IPS-20b (cell line): ENCODE results near the gene MAP1S.

Experiments used
- H3K27ac ChIP-seq: one replicate; pipeline ENCODE4 v1.5.1; 2013; ENCODE audit warnings: low read length
- H3K27me3 ChIP-seq: 2 replicates; pipeline ENCODE4 v1.6.1; 2013; ENCODE audit warnings: mild to moderate bottlenecking, low read length, inconsistent platforms; ENCODE audit not compliant: insufficient read depth
- H3K36me3 ChIP-seq: 2 replicates; pipeline ENCODE4 v1.6.1; 2013; ENCODE audit warnings: low read depth, mild to moderate bottlenecking, inconsistent platforms, low read length, moderate library complexity; ENCODE audit not compliant: insufficient read depth
- H3K4me1 ChIP-seq: 2 replicates; pipeline ENCODE4 v1.6.1; 2013; ENCODE audit warnings: mild to moderate bottlenecking, control low read depth, inconsistent platforms, low read length, moderate library complexity; ENCODE audit not compliant: insufficient read depth
- H3K4me3 ChIP-seq: 2 replicates; pipeline ENCODE4 v1.5.1; 2013; ENCODE audit warnings: mild to moderate bottlenecking, low read length, inconsistent platforms
- H3K9ac ChIP-seq: 2 replicates; pipeline ENCODE4 v1.6.1; 2013; ENCODE audit warnings: low read depth, mild to moderate bottlenecking, inconsistent platforms, low read length, moderate library complexity
- H3K9me3 ChIP-seq: 2 replicates; pipeline ENCODE4 v1.6.1; 2013; ENCODE audit warnings: mild to moderate bottlenecking, low read depth, low read length, inconsistent platforms; ENCODE audit not compliant: insufficient read depth

The MAP1S gene

DNA sequence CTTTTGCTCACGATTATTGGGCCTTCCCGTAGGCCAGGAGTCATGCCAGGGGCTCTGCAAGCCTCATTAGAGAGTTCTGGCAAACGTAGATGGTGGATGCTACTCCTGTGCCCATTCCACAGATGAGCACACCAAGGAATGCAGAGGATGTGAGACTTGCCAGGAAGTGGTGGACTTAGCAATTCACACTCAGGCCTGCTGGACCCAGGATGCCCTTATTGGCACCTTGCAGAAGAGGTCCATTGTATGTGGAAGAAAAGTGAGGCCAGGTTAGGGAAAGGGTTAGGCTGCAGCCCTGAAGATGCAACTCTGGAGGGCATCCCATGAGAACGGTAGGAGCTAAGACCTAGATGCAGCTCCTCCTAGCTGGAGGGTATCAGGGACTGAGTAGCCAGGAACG lies 37.0 kb upstream of the MAP1S start:
- Histone ChIP-seq H3K27ac (no peak overlapping the region), H3K4me1 (peaks cover 11% of the 10 kb centered on the region; the same call in 1 of the 2 replicates), H3K4me3 (no peak overlapping the region), H3K27me3 (peaks cover 14% of the 10 kb centered on the region), H3K36me3 (no peaks in the 10 kb centered on the region), H3K9me3 (no peaks in the 10 kb centered on the region), H3K9ac (no peak overlapping the region)

GRCh38 chr19:17683078-17683477 lies 36.2 kb upstream of the MAP1S start:
- no peak overlapping the region for H3K4me3 ChIP-seq
- no peak overlapping the region for H3K9ac ChIP-seq
- H3K27me3 ChIP-seq: peaks cover 21% of the 10 kb centered on the region
- no peak overlapping the region for H3K27ac ChIP-seq
- H3K4me1 ChIP-seq: peaks cover 11% of the 10 kb centered on the region; the same call in 1 of the 2 replicates
- no peaks in the 10 kb centered on the region for H3K36me3 ChIP-seq
- no peaks in the 10 kb centered on the region for H3K9me3 ChIP-seq

DNA sequence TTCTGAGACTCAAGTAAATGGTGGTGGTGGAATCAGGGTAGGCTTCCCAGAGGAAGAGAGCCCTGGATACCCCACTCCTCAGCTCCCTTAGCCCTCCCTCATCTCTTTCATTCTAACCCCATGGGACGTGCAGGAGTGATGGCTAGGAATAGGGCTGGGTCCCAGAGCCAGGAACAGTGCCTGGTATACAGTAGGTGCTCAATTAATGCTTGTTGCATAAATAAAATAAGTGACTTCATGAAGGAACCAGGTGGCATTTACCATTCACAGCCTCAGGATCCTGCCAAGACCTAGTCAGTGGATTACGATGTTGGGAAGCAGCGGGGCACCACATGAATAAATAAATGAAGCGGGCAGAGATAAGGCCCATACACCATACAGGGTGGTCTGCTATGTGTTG lies 35.0 kb upstream of the MAP1S start:
- no peak overlapping the region for H3K27ac ChIP-seq
- no peak overlapping the region for H3K4me3 ChIP-seq
- no peaks in the 10 kb centered on the region for H3K36me3 ChIP-seq
- no peaks in the 10 kb centered on the region for H3K9me3 ChIP-seq
- H3K4me1 ChIP-seq: peaks cover 15% of the 10 kb centered on the region; the same call in 1 of the 2 replicates
- H3K27me3 ChIP-seq: peaks cover 21% of the 10 kb centered on the region
- H3K9ac ChIP-seq: no peak overlapping the region

GRCh38 chr19:17685451-17686022 lies 33.7 kb upstream of the MAP1S start:
- Histone ChIP-seq H3K27me3 (peaks cover 17% of the 10 kb centered on the region), H3K4me1 (peaks cover 9% of the 10 kb centered on the region; the same call in 1 of the 2 replicates), H3K4me3 (peak overlapping the region; percentile 86; the same call in 1 of the 2 replicates), H3K9me3 (no peaks in the 10 kb centered on the region), H3K9ac (0 out of 2 replicates have a peak overlapping the region, but pooled peaks have one; percentile 16), H3K36me3 (no peaks in the 10 kb centered on the region), H3K27ac (no peak overlapping the region)

DNA sequence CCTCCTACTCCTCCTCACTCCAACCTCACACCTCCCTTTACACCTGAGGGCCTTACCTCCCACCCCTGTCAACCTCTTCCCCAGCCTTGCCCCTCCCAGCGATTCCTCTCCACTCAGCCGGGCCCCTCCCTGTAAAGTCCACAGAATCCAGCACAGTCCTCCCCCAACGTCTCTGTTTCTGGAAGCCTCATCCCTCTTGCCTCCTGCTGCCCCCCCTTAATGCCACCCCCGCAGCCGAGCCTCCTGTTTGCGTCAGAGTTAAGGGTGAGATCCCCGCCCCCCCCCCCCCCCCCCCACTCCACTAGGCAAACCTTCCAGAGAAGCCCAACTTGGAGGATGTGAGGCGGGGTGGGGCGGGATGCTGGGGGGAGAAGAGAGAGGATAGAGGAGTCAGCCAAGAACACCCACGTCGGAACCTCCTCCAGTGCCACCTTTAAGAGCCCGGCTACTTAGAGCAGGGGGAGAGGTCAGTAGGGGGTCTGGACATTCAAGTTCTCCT lies 33.2 kb upstream of the MAP1S start:
- H3K9me3 ChIP-seq: no peaks in the 10 kb centered on the region
- H3K36me3 ChIP-seq: no peaks in the 10 kb centered on the region
- peaks cover 12% of the 10 kb centered on the region for H3K27me3 ChIP-seq
- peak overlapping the region; percentile 61; the same call in 1 of the 2 replicates for H3K9ac ChIP-seq
- peaks cover 9% of the 10 kb centered on the region; the same call in 1 of the 2 replicates for H3K4me1 ChIP-seq
- peak overlapping the region; percentile 86 for H3K4me3 ChIP-seq
- H3K27ac ChIP-seq: peak overlapping the region; percentile 91

- Histone ChIP-seq H3K27me3 (peaks cover 8% of the 10 kb centered on the region), H3K9ac (peak overlapping the region; percentile 89; the same call in 1 of the 2 replicates), H3K36me3 (no peaks in the 10 kb centered on the region), H3K9me3 (no peaks in the 10 kb centered on the region), H3K4me1 (peaks cover 9% of the 10 kb centered on the region; the same call in 1 of the 2 replicates), H3K4me3 (peak overlapping the region; percentile 86), H3K27ac (peak overlapping the region; percentile 91)
These were observed 32.7 kb upstream of the MAP1S start for GRCh38 chr19:17686592-17687024.

DNA sequence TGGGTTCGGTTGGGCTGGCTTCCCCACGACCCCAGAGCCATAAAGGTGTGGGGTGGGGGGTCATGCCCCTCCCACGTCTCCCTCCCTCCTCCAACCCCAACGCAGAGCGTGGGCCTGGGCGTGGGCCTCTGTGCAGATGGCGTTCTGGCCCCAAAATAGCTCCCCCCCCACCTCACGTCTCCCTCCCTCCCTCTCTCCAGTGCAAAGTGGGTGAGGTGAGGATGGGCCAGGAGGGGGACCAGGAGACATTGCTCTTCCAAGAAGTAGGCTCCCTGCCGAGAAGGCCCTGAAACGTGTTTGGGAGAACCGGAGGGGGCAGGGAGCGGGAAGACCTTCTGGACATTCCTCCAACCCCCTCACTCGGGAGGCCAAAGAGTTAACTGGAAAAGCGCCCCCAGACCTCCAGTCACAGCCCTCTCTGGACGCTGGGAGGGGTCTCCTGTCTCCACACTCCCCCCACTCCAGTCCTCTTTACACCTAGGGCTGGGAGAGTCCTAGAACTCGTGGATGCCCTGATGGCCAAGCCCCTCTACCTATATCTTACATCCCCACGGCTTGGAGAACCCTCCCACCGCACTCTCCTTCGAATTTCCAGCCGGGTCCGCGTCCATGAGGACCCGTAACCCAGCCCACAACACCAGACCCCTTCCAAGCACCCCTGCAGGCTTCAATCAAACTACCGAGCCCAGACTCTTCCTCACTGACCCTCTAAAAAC lies 32.0 kb upstream of the MAP1S start:
- peaks cover 9% of the 10 kb centered on the region; the same call in 1 of the 2 replicates for H3K4me1 ChIP-seq
- peak overlapping the region; percentile 86 for H3K4me3 ChIP-seq
- no peaks in the 10 kb centered on the region for H3K36me3 ChIP-seq
- H3K27ac ChIP-seq: peak overlapping the region; percentile 79
- H3K27me3 ChIP-seq: peaks cover 8% of the 10 kb centered on the region
- peak overlapping the region; percentile 89; the same call in 1 of the 2 replicates for H3K9ac ChIP-seq
- no peaks in the 10 kb centered on the region for H3K9me3 ChIP-seq

GRCh38 chr19:17687857-17688784 lies 31.2 kb upstream of the MAP1S start, which contains the start of gene UNC13A:
TSS of gene UNC13A (minus strand) at chr19:17688354. CDS start at chr19:17688199, 155 bp downstream.
- peak within 1 kb of the TSS; percentile 89; the same call in 1 of the 2 replicates for H3K9ac ChIP-seq
- no peaks in the 10 kb centered on the region for H3K9me3 ChIP-seq
- peak within 1 kb of the TSS; percentile 79 for H3K27ac ChIP-seq
- H3K4me3 ChIP-seq: peak within 1 kb of the TSS; percentile 86
- peaks cover 8% of the 10 kb centered on the region for H3K27me3 ChIP-seq
- no peaks in the 10 kb centered on the region for H3K36me3 ChIP-seq
- peaks cover 9% of the 10 kb centered on the region; the same call in 1 of the 2 replicates for H3K4me1 ChIP-seq

DNA sequence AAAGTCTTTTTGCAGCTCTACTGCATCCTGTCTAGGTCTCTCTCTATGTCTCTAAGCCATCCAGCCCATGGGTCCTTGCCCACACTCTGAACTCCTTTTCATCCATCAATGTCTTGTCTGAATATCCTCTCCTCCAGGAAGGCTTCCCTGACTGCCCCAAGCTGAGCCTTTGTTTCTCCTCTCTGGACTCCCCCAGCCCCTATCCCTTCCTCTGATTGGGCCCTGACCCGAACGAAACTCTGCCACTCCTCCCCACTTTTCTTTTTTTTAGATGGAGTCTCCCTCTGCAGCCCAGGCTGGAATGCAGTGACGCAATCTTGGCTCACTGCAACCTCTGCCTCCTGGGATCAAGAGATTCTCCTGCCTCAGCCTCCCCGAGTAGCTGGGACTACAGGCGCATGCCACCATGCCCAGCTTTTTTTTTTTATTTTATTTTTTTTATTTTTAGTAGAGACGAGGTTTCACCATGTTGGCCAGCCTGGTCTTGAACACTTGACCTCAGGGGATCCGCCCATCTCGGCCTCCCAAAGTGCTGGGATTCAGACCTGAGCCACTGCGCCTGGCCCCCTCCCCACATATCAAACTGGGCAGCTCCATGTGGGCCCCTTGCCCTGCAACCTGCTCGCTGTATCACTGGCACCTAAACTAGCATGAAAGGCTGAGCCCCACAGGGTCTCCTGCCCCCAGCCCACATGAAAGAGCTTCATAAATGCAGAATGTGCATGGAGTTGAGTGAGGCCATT lies 30.3 kb upstream of the MAP1S start:
- H3K9me3 ChIP-seq: no peaks in the 10 kb centered on the region
- no peaks in the 10 kb centered on the region for H3K36me3 ChIP-seq
- no peak overlapping the region for H3K27ac ChIP-seq
- peaks cover 8% of the 10 kb centered on the region for H3K27me3 ChIP-seq
- peaks cover 9% of the 10 kb centered on the region; the same call in 1 of the 2 replicates for H3K4me1 ChIP-seq
- peak overlapping the region; percentile 86 for H3K4me3 ChIP-seq
- peak overlapping the region; percentile 73; the same call in 1 of the 2 replicates for H3K9ac ChIP-seq

DNA sequence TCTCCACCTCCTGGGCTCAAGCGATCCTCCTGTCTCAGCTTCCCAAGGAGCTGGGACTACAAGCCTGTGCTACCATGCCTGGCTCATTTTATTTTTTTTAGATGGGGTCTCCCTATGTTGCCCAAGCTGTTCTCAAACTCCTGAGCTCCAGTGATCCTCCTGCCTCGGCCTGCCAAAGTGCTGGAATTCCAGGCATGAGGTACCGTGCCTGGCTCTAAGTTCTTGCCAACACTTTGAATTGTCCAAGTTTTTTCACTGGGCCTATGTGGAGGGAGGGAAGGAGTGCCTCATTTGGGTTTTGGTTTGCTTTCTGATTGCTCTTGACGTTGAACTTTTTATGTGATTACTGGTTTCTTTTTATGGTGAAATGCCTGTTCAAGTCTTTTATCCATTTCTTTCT lies 26.7 kb upstream of the MAP1S start:
- Histone ChIP-seq H3K36me3 (no peaks in the 10 kb centered on the region), H3K4me1 (peaks cover 4% of the 10 kb centered on the region; the same call in 1 of the 2 replicates), H3K4me3 (no peak overlapping the region), H3K9ac (no peak overlapping the region), H3K9me3 (no peaks in the 10 kb centered on the region), H3K27me3 (peaks cover 10% of the 10 kb centered on the region), H3K27ac (no peak overlapping the region)
